Astrocyte (in vitro differentiated cells and primary cell): ENCODE results near the gene SNX32.

Experiments
- EZH2 ChIP-seq: IDR thresholded peaks from 2 replicates; pipeline ENCODE4 v1.6.1; 2012; ENCODE audit warnings: mild to moderate bottlenecking, low read length, inconsistent platforms; ENCODE audit not compliant: insufficient read depth
- TF ChIP-seq, protein P1 (sequence below): IDR thresholded peaks from 2 replicates; pipeline ENCODE4 v1.5.1; 2011; ENCODE audit warnings: low read depth, mild to moderate bottlenecking, inconsistent platforms, low read length, moderate library complexity; ENCODE audit not compliant: insufficient read depth

DNA sequence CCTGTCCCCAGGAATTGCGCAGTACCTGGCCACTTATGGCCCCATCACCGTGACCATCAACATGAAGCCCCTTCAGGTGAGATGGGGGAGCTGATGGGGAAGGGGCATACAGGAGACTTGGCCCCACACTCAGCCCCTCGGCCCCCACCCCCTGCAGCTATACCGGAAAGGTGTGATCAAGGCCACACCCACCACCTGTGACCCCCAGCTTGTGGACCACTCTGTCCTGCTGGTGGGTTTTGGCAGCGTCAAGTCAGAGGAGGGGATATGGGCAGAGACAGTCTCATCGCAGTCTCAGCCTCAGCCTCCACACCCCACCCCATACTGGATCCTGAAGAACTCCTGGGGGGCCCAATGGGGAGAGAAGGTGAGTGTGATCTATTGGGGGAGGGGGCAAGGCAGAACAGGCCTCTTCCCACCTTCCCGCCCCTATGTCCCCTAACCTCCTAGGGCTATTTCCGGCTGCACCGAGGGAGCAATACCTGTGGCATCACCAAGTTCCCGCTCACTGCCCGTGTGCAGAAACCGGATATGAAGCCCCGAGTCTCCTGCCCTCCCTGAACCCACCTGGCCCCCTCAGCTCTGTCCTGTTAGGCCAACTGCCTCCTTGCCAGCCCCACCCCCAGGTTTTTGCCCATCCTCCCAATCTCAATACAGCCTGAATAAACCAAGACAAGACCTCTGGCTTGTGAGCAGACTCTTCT, 49.4 kb downstream of the SNX32 start:
- TF ChIP-seq, protein P1, sequence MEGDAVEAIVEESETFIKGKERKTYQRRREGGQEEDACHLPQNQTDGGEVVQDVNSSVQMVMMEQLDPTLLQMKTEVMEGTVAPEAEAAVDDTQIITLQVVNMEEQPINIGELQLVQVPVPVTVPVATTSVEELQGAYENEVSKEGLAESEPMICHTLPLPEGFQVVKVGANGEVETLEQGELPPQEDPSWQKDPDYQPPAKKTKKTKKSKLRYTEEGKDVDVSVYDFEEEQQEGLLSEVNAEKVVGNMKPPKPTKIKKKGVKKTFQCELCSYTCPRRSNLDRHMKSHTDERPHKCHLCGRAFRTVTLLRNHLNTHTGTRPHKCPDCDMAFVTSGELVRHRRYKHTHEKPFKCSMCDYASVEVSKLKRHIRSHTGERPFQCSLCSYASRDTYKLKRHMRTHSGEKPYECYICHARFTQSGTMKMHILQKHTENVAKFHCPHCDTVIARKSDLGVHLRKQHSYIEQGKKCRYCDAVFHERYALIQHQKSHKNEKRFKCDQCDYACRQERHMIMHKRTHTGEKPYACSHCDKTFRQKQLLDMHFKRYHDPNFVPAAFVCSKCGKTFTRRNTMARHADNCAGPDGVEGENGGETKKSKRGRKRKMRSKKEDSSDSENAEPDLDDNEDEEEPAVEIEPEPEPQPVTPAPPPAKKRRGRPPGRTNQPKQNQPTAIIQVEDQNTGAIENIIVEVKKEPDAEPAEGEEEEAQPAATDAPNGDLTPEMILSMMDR: no peak
- TF ChIP-seq EZH2: no peak
